MM.1S (cell line): ENCODE results near the gene MICAL2.

Experiments used
- CTCF ChIP-seq: fragments of 300-600 bp; sonication (generic); IDR thresholded peaks from 2 replicates; pipeline ENCODE4 v1.5.1; 2016; ENCODE audit warnings: antibody characterized with exemption, low read length, mixed read lengths
- EZH2phosphoT487 ChIP-seq: fragments of 300-600 bp; sonication (generic); IDR thresholded peaks from 2 replicates; pipeline ENCODE4 v1.6.1; 2018; ENCODE audit warnings: antibody characterized with exemption, low read length

GRCh38 chr11:12161137-12161536 lies 50.7 kb downstream of the MICAL2 start:
- no peak for TF ChIP-seq CTCF
- no peak for TF ChIP-seq EZH2phosphoT487
